Brain microvascular endothelial cell (primary cell): ENCODE results near the gene CNTNAP3B.
"Not testable (repeated sequence)": the region's sequence is repeated elsewhere in the genome, so short reads cannot be mapped to it uniquely, and the experiment has no call there.

Experiments used
- DNase-seq: peaks from one replicate; pipeline ENCODE4 v3.0.0-alpha.2; 2020
- H3K27ac ChIP-seq: fragments of 250-450 bp; sonication (Bioruptor Pico); 2 replicates; pipeline ENCODE4 v1.5.1; 2020; ENCODE audit warnings: mild to moderate bottlenecking, moderate library complexity
- H3K27me3 ChIP-seq: fragments of 250-450 bp; sonication (Bioruptor Pico); replicated peaks from 2 replicates; pipeline ENCODE4 v1.5.1; 2020; ENCODE audit warnings: mild to moderate bottlenecking
- H3K36me3 ChIP-seq: fragments of 250-450 bp; sonication (Bioruptor Pico); replicated peaks from 2 replicates; pipeline ENCODE4 v1.5.1; 2020; ENCODE audit warnings: mild to moderate bottlenecking
- H3K4me3 ChIP-seq: 2 replicates; pipeline ENCODE4 v1.5.1; 2011; ENCODE audit warnings: low read depth, mild to moderate bottlenecking, control low read depth, low read length, moderate library complexity
- in situ Hi-C: cut with HindIII; loops from 2 replicates; pipeline ENCODE4 v1.10.0; 2017; ENCODE audit warnings: low sequenced_read_pairs, low pct_ligation_motif_present

CNTNAP3B gene

DNA sequence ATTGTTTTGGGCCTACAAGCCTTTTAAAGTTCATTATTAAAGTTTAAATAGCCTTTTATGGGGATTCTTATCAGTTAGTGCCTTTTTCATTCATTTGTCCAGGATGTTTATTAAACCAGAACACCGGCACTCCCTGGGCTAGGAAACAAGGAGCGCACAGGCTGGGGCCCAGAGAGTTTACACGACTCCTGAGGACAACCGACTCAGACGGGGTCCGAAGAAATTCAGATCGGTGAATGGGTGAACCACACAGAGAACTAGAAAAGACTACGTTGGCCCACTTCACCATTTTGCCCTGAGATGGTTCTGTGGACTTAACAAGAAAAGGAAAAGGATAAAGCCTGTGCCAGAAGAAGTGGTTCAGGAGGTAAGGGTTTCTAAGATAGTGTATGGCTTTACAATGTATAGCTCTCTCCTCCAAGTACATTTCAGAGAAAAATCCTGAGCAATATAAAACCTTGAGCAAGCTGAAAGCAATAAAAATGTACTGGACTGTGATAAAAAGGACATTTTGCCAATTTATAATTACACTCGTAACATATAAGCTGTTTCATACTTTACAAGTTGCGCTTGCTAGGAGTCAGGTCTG lies 84.7 kb downstream of the CNTNAP3B start:
- in situ Hi-C loops, H3K27ac ChIP-seq, H3K4me3 ChIP-seq, H3K27me3 ChIP-seq, DNase-seq, H3K36me3 ChIP-seq: not testable (repeated sequence)

GRCh38 chr9:42033541-42033940 lies 95.7 kb downstream of the CNTNAP3B start:
- H3K4me3 ChIP-seq, in situ Hi-C loops, H3K36me3 ChIP-seq, H3K27me3 ChIP-seq, DNase-seq, H3K27ac ChIP-seq: not testable (repeated sequence)

DNA sequence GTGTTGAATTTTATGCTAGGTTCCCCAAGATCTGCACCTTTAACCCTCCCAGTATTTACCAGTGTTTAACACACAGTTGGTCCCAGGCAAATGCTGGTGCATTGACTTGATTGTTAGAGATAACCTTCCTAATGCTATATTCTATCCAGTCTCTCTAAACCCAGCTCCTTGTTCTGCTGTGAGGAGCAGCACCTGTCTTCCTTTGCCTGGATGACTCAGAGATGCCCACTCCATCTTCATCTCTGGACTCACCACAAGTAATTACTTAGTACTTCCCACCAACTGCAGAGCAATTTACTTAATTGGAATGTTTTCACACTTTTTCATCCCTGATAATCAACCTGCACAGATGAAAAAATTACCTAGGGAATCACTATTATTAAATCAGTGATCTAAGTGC lies 108.6 kb downstream of the CNTNAP3B start:
- in situ Hi-C loops, H3K4me3 ChIP-seq, DNase-seq, H3K36me3 ChIP-seq, H3K27me3 ChIP-seq, H3K27ac ChIP-seq: not testable (repeated sequence)

DNA sequence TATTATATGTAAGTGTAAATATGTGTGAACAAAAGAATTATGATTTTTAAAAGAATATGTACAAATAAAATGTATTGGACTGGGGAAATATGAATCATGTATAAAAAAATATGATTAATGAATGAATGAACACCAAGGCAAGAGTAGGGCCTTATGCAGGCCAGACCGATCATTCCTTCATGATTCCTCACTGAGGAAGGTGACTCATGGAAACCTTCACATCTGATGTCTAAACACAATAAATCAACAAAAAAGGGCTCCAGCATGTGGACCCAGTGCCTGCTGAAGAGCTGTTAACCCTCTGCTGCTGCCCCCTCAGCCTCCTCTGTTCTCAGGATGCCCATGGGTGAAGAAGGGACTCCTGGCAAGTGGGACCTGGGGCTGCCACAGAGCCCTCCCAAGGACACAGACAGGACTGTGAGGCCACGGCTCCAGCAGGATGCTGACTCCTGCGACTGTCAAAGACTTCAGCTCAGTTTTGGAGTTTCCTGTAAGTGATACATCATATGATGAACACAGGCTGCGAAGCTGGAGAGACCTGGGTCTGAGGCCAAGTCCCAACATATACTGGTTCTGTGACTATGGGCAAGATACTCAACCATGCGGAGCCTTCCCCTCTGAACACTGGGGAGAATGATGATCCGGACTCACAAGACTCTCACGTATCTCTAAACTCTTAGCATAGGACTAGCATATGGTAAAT lies 110.9 kb downstream of the CNTNAP3B start:
- peak; percentile 53 for DNase-seq
- H3K27ac ChIP-seq, H3K27me3 ChIP-seq, H3K36me3 ChIP-seq, H3K4me3 ChIP-seq, in situ Hi-C loops: not testable (repeated sequence)

GRCh38 chr9:42014317-42014716 lies 114.9 kb downstream of the CNTNAP3B start:
- in situ Hi-C loops, DNase-seq: not testable (repeated sequence)

GRCh38 chr9:41991607-41992006 lies 137.6 kb downstream of the CNTNAP3B start:
- in situ Hi-C loops, DNase-seq, H3K27ac ChIP-seq, H3K36me3 ChIP-seq, H3K27me3 ChIP-seq, H3K4me3 ChIP-seq: not testable (repeated sequence)

More at GRCh38 chr9:42014317-42014716, 114.9 kb downstream of the CNTNAP3B start:
- H3K36me3 ChIP-seq, H3K27me3 ChIP-seq, H3K4me3 ChIP-seq, H3K27ac ChIP-seq: not testable (repeated sequence)

DNA sequence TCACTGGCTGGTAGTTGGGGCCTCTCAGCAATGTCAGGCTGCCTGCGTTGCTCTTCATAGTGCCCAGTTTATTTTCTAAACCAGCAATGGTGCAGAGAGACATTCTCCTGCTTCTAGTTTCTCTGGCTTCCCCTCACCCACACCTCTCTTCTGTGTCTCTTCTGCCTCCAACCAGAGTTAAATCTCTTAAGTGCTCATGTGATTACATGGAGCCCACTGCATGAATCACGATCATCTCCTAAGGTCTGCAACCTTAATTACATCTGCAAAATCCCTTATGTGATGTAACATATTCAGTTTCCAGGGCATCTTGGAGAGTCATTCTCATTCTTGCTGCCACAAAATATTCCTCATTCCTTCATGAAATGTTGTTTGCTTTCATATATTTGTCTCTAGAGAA lies 149.0 kb downstream of the CNTNAP3B start:
- DNase-seq, H3K27me3 ChIP-seq, H3K36me3 ChIP-seq, H3K27ac ChIP-seq, H3K4me3 ChIP-seq, in situ Hi-C loops: not testable (repeated sequence)

DNA sequence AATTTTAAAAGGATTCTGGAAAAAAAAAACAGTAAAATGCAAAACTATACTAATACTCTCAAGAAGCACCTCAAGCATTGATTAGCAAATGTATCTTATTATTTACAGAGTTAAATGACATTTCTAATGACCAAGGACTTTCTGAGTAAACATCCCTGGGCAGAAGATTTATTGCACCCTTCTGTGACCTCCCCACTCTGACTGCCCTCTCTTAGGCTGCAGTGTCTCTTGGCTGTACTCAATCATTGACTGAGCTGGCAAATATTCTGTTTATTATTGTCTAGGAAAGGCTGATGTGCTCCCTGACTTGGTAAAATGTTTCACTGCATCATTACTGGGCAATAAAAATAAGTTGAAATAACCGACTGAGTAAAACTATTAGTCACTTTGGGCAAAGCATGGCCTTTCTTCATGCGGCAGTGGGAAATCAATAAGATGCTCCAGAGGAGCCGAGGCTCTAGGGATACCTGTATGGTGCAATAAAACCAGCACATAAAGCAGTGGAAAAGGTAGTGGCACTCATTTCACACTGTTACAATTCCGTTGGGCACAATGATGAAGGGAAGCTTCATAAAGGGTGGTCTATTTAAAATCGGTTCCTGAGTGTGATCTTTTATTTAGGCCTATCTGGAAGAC lies 151.1 kb downstream of the CNTNAP3B start:
- H3K4me3 ChIP-seq, in situ Hi-C loops, H3K27me3 ChIP-seq, H3K36me3 ChIP-seq, H3K27ac ChIP-seq, DNase-seq: not testable (repeated sequence)

GRCh38 chr9:41974906-41975305 lies 154.3 kb downstream of the CNTNAP3B start:
- H3K27me3 ChIP-seq, DNase-seq, H3K36me3 ChIP-seq, H3K4me3 ChIP-seq, in situ Hi-C loops, H3K27ac ChIP-seq: not testable (repeated sequence)

- H3K27me3 ChIP-seq, DNase-seq, H3K27ac ChIP-seq, in situ Hi-C loops, H3K36me3 ChIP-seq: not testable (repeated sequence)
- peak overlapping the region; percentile 5 for H3K4me3 ChIP-seq
Observed at GRCh38 chr9:41953007-41953406, 176.2 kb downstream of the CNTNAP3B start.

DNA sequence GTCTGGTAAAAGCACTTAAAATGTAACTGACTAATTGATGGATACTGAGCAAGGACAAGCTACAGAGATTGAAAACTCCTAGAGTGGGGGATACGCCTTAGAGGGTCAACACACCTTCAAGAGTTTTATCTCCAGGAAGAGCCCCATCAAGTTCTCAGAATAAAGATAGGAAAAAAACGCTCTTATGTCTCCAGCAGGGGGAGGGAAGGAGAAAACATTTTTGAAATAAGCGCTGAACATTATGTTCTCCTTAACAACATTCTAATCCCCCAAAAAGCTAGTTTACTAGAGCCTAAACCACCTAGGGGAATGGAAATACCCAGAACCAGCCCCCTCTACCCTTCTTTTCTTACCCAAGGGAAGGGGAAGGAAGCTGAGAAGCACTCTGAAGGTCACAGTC lies 187.5 kb downstream of the CNTNAP3B start:
- H3K4me3 ChIP-seq, H3K36me3 ChIP-seq, H3K27me3 ChIP-seq, in situ Hi-C loops, DNase-seq, H3K27ac ChIP-seq: not testable (repeated sequence)

DNA sequence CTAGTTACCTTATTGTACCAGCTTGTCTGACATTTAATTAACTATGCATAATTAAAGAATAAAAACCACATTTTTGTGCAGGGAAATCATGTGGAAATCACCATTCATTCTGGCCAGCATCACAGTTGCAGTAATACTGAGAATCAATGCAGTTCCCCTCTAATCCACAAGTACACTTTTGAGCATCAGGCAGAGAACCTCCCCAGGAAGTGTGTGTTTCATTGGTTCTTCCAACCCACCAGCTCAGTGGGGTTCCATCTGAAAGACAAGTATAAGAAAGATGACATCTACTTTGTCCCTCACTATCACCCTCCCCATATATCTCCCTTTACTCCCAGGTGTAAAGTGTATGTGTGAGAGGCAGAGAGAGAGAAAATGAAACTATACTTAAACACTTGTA lies 191.1 kb downstream of the CNTNAP3B start:
- in situ Hi-C loops, H3K27ac ChIP-seq, H3K4me3 ChIP-seq, DNase-seq, H3K36me3 ChIP-seq, H3K27me3 ChIP-seq: not testable (repeated sequence)

- in situ Hi-C loops, DNase-seq, H3K27me3 ChIP-seq, H3K27ac ChIP-seq, H3K36me3 ChIP-seq, H3K4me3 ChIP-seq: not testable (repeated sequence)
Observed at GRCh38 chr9:41935727-41936126, 193.5 kb downstream of the CNTNAP3B start.

DNA sequence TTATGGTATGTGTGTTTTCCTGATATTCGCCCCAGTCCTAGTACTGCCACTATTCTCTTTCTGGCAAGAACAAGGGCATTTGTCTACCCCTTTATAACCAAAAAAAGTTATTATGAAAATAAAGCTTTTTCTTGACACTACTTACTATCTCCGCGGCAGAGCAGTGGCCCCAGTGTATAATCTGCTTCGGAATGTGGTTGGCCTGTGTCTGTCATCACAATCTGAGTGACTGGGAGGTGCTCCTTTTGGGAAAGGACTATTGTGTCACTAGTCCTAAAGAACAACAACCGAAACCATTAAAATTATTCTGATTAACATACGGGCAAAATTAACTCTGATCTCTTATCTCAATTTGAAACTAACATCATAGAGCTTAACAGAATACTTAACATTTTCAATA lies 200.1 kb downstream of the CNTNAP3B start:
- H3K27me3 ChIP-seq, H3K36me3 ChIP-seq, in situ Hi-C loops, DNase-seq, H3K4me3 ChIP-seq, H3K27ac ChIP-seq: not testable (repeated sequence)

DNA sequence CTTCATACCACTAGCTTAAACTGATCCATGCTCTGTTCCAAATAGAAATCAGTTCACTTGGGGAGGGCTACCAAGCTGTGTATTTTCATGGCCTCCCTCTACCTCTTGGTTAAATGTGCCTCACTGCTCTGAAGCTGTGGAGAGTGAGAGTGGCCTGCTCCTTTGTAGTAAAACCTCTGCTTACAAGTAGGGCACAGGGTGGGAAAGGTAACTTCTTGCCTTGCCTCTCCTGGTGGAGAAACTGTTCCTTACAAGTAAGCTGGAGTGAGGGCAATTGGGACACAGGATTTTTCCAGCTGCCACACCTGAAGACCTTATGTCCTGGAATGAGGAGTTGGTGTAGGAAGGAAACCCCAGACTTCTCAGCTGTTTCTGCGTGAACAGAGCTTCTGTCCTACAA lies 211.9 kb downstream of the CNTNAP3B start:
- in situ Hi-C loops, H3K4me3 ChIP-seq, H3K27ac ChIP-seq, H3K27me3 ChIP-seq, DNase-seq, H3K36me3 ChIP-seq: not testable (repeated sequence)
